GM19468 (cell line): ENCODE results near the gene WBP2NL.
A peak's percentile ranks its signal among the peaks of the same experiment; 100 is the strongest.
"Not testable (repeated sequence)": the region's sequence is repeated elsewhere in the genome, so short reads cannot be mapped to it uniquely, and the experiment has no call there.

Experiments used
- ATAC-seq: cut with Tn5 transposase; IDR thresholded peaks from one replicate; pipeline ENCODE4 v1.9.1; 2021; ENCODE audit warnings: mild to moderate bottlenecking, moderate library complexity, moderate number of reproducible peaks; ENCODE audit not compliant: unreplicated experiment; ENCODE audit errors: extremely low read depth

WBP2NL gene

GRCh38 chr22:42069801-42070516 lies 71.4 kb downstream of the WBP2NL start:
- no peak for ATAC-seq

GRCh38 chr22:42070517-42071422 lies 72.2 kb downstream of the WBP2NL start, which contains the start of gene NAGA:
NAGA (minus strand) TSS chr22:42070812; CDS start chr22:42070297, 515 bp downstream.
- ATAC-seq: peak; percentile 77

- not testable (repeated sequence) for ATAC-seq
These were observed 72.9 kb downstream of the WBP2NL start for GRCh38 chr22:42071508-42071907.

- ATAC-seq: no peak
These were observed 74.2 kb downstream of the WBP2NL start for GRCh38 chr22:42072606-42073330.

GRCh38 chr22:42073621-42074041 lies 75.0 kb downstream of the WBP2NL start:
- ATAC-seq: no peak

GRCh38 chr22:42074132-42074811 lies 75.7 kb downstream of the WBP2NL start, which contains the start of gene PHETA2:
PHETA2 (plus strand) TSS chr22:42074248; CDS start chr22:42077294, 3,046 bp downstream.
- no peak for ATAC-seq

- ATAC-seq: no peak
These were observed 76.5 kb downstream of the WBP2NL start for GRCh38 chr22:42074846-42075676.

GRCh38 chr22:42076764-42077485 lies 78.3 kb downstream of the WBP2NL start:
- no peak for ATAC-seq

GRCh38 chr22:42077486-42078125 lies 79.0 kb downstream of the WBP2NL start:
- no peak for ATAC-seq
